ENCODE data around the gene HMOX2.

HMOX2 gene

GRCh38 chr16:4475880-4476788 lies at the start of gene HMOX2:
HMOX2 (plus strand) TSS chr16:4476398; CDS start chr16:4505525, 29,127 bp downstream.
- H3K27ac ChIP-seq: peak within 1 kb of the TSS; percentile 69 to 82
- H3K4me1 ChIP-seq: peaks cover 0 to 32% (median 28%) of the 10 kb centered on the region in 4 donors
- TF ChIP-seq, protein P1, sequence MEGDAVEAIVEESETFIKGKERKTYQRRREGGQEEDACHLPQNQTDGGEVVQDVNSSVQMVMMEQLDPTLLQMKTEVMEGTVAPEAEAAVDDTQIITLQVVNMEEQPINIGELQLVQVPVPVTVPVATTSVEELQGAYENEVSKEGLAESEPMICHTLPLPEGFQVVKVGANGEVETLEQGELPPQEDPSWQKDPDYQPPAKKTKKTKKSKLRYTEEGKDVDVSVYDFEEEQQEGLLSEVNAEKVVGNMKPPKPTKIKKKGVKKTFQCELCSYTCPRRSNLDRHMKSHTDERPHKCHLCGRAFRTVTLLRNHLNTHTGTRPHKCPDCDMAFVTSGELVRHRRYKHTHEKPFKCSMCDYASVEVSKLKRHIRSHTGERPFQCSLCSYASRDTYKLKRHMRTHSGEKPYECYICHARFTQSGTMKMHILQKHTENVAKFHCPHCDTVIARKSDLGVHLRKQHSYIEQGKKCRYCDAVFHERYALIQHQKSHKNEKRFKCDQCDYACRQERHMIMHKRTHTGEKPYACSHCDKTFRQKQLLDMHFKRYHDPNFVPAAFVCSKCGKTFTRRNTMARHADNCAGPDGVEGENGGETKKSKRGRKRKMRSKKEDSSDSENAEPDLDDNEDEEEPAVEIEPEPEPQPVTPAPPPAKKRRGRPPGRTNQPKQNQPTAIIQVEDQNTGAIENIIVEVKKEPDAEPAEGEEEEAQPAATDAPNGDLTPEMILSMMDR (IDR thresholded peaks at IDR 0.05): peak; percentile 22 to 37
- no peaks in the 10 kb centered on the region for H3K9me3 ChIP-seq
- no peaks in the 10 kb centered on the region for H3K27me3 ChIP-seq
- H3K36me3 ChIP-seq: no peaks in the 10 kb centered on the region
- intact Hi-C loops (cut with DNase I; ENCODE audit: low total_unique reads): loop anchor here (10.0 kb wide), 1 partner anchor 139 kb away; the partner anchor contains the start of gene UBALD1
- peak; percentile 88 to 96 for DNase-seq
- H3K4me3 ChIP-seq: peak within 1 kb of the TSS; percentile 68 to 83

DNA sequence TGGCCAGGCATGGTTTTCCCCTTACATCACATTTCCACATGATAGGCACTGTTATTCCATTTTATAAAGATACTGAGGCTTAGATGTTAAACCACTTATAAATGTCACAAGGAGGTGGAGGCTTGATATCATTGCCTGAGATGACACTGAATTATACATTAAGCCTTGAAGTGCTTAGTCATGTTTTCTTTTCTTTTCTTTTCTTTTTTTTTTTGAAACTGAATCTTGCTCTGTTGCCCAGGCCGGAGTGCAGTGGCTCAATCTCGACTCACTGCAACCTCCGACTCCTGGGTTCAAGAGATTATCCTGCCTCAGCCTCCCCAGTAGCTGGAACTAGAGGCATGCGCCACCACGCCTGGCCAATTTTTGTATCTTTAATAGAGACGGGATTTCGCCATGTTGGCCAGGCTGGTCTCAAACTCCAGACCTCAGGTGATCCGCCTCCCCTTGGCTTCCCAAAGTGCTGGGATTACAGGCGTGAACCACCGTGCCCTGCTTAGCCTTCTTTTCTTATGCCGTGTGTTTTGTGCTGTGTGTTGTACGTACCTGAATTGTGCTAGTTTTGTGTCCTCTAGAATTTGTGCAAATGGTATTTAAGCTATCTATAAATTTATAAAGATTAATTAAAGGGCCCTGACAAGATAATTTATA lies 49.4 kb upstream of the HMOX2 start:
- intact Hi-C loops (cut with DNase I; ENCODE audit: low total_unique reads): no loop called here

DNA sequence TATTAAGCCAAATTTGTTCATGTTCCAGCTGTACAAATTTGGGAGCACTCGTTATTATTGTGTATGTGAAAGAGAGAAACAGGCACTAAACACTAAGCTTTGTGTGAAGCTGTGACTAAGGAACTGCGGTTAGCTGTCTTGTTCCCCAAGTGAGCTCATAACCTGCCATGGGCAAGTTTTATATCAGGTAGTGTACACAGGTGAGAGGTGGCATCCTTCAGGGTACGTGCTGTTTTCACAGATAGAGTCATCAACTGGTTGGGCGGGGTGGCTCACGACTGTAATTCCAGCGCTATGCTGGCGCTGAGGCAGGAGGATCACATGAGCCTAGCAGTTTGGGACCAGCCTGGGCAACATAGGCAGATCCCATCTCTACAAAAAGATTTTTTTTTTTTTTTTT lies 47.7 kb upstream of the HMOX2 start:
- intact Hi-C loops (cut with DNase I; ENCODE audit: low total_unique reads): no loop called here
- peaks cover 0 to 20% (median 12%) of the 10 kb centered on the region in 4 donors for H3K4me1 ChIP-seq
- H3K4me3 ChIP-seq: no peak overlapping the region
- peaks cover 0 to 20% (median 13%) of the 10 kb centered on the region in 3 donors for H3K36me3 ChIP-seq
- no peak overlapping the region for H3K27ac ChIP-seq
- DNase-seq: no peak
- TF ChIP-seq, protein P1 (IDR thresholded peaks at IDR 0.05): no peak
- H3K27me3 ChIP-seq: no peaks in the 10 kb centered on the region
- H3K9me3 ChIP-seq: no peaks in the 10 kb centered on the region

More for the DNA sequence above, 49.4 kb upstream of the HMOX2 start:
- no peaks in the 10 kb centered on the region for H3K27me3 ChIP-seq
- peak overlapping the region in 1 of 2 donors; percentile 89 for H3K27ac ChIP-seq
- TF ChIP-seq, protein P1 (IDR thresholded peaks at IDR 0.05): no peak
- no peak for DNase-seq
- H3K9me3 ChIP-seq: no peaks in the 10 kb centered on the region
- peaks cover 0 to 12% (median 6%) of the 10 kb centered on the region in 3 donors for H3K36me3 ChIP-seq
- peak overlapping the region; percentile 90 for H3K4me3 ChIP-seq
- peaks cover 0 to 20% (median 12%) of the 10 kb centered on the region in 4 donors for H3K4me1 ChIP-seq

- peaks cover 0 to 14% (median 10%) of the 10 kb centered on the region in 4 donors for H3K4me1 ChIP-seq
- H3K27me3 ChIP-seq: no peaks in the 10 kb centered on the region
- intact Hi-C loops (cut with DNase I; ENCODE audit: low total_unique reads): no loop called here
- TF ChIP-seq, protein P1 (IDR thresholded peaks at IDR 0.05): no peak
- H3K4me3 ChIP-seq: no peak overlapping the region
- no peak for DNase-seq
- H3K27ac ChIP-seq: no peak overlapping the region
- H3K9me3 ChIP-seq: no peaks in the 10 kb centered on the region
- H3K36me3 ChIP-seq: peaks cover 4 to 34% (median 24%) of the 10 kb centered on the region in 3 donors
Measured at GRCh38 chr16:4431023-4431422, 45.2 kb upstream of the HMOX2 start.

- H3K27me3 ChIP-seq: no peaks in the 10 kb centered on the region
- TF ChIP-seq, protein P1 (IDR thresholded peaks at IDR 0.05): no peak
- peaks cover 26 to 56% (median 45%) of the 10 kb centered on the region in 3 donors for H3K36me3 ChIP-seq
- H3K4me3 ChIP-seq: no peak overlapping the region
- no peaks in the 10 kb centered on the region for H3K4me1 ChIP-seq
- H3K27ac ChIP-seq: no peak overlapping the region
- no peak for DNase-seq
- no peaks in the 10 kb centered on the region for H3K9me3 ChIP-seq
- intact Hi-C loops (cut with DNase I; ENCODE audit: low total_unique reads): no loop called here
Measured at GRCh38 chr16:4433228-4433627, 43.0 kb upstream of the HMOX2 start.

Measured in tibial artery (tissue), 4 donors.